Astrocyte (in vitro differentiated cells and primary cell): ENCODE measurements around the gene ALX4. TPM values are rescaled to one million over a fixed set of nuclear protein-coding genes. Genes with fewer than 3 reads are reported as not detected.

Experiments
- DNase-seq: peaks from one replicate; pipeline ENCODE4 v3.0.0-alpha.2; 2010; ENCODE audit warnings: low read depth
- FAIRE-seq: peaks from 2 replicates; lab custom pipeline; 2011; peaks lifted over from hg19 to GRCh38; lab: Jason Lieb, UNC
- H2AFZ ChIP-seq: 2 replicates; pipeline ENCODE4 v1.6.0; 2012; ENCODE audit warnings: low read depth, low read length, inconsistent platforms
- H3K27ac ChIP-seq: 2 replicates; pipeline ENCODE4 v1.5.1; 2011; ENCODE audit warnings: low read depth, low read length, inconsistent platforms
- H3K27me3 ChIP-seq: 2 replicates; pipeline ENCODE4 v1.6.0; 2011; ENCODE audit warnings: low read length, inconsistent platforms; ENCODE audit not compliant: insufficient read depth
- H3K36me3 ChIP-seq: 2 replicates; pipeline ENCODE4 v1.5.1; 2011; ENCODE audit warnings: low read length, inconsistent platforms; ENCODE audit not compliant: insufficient read depth
- H3K4me1 ChIP-seq: 2 replicates; pipeline ENCODE4 v1.5.1; 2011; ENCODE audit warnings: low read length, inconsistent platforms; ENCODE audit not compliant: insufficient read depth
- H3K4me2 ChIP-seq: 2 replicates; pipeline ENCODE4 v1.6.0; 2012; ENCODE audit warnings: low read length, inconsistent platforms
- H3K4me3 ChIP-seq: 2 replicates; pipeline ENCODE4 v1.5.1; 2011; ENCODE audit warnings: low read depth, mild to moderate bottlenecking, low read length, inconsistent platforms; ENCODE audit not compliant: insufficient read depth
- H3K79me2 ChIP-seq: 2 replicates; pipeline ENCODE4 v1.6.0; 2012; ENCODE audit warnings: mild to moderate bottlenecking, low read length, inconsistent platforms; ENCODE audit not compliant: insufficient read depth
- H3K9ac ChIP-seq: 2 replicates; pipeline ENCODE4 v1.6.0; 2012; ENCODE audit warnings: mild to moderate bottlenecking, low read length, inconsistent platforms
- H3K9me3 ChIP-seq: 2 replicates; pipeline ENCODE4 v1.5.1; 2012; ENCODE audit warnings: low read depth, mild to moderate bottlenecking, low read length, inconsistent platforms; ENCODE audit not compliant: insufficient read depth
- H4K20me1 ChIP-seq: 2 replicates; pipeline ENCODE4 v1.6.0; 2012; ENCODE audit warnings: low read length, inconsistent platforms; ENCODE audit not compliant: insufficient read depth
- H3K27ac Mint-ChIP-seq: one replicate; pipeline ENCODE4 v1.8.0; 2021; ENCODE audit warnings: mild to moderate bottlenecking, mixed read lengths; ENCODE audit not compliant: unreplicated experiment
- H3K27me3 Mint-ChIP-seq: one replicate; pipeline ENCODE4 v1.8.0; 2021; ENCODE audit warnings: low read depth, mixed read lengths; ENCODE audit not compliant: unreplicated experiment
- H3K36me3 Mint-ChIP-seq: one replicate; pipeline ENCODE4 v1.8.0; 2021; ENCODE audit warnings: low read depth, mixed read lengths; ENCODE audit not compliant: unreplicated experiment
- H3K4me1 Mint-ChIP-seq: one replicate; pipeline ENCODE4 v1.8.0; 2021; ENCODE audit warnings: low read depth, mixed read lengths; ENCODE audit not compliant: unreplicated experiment
- H3K4me3 Mint-ChIP-seq: one replicate; pipeline ENCODE4 v1.8.0; 2021; ENCODE audit warnings: mild to moderate bottlenecking, moderate library complexity, mixed read lengths; ENCODE audit not compliant: unreplicated experiment
- H3K9me3 Mint-ChIP-seq: one replicate; pipeline ENCODE4 v1.8.0; 2021; ENCODE audit warnings: mild to moderate bottlenecking, mixed read lengths; ENCODE audit not compliant: unreplicated experiment
- EZH2 ChIP-seq: IDR thresholded peaks from 2 replicates; pipeline ENCODE4 v1.6.1; 2012; ENCODE audit warnings: mild to moderate bottlenecking, low read length, inconsistent platforms; ENCODE audit not compliant: insufficient read depth
- total RNA-seq: library from RNA; stranded (reverse); gene quantifications from 2 replicates; pipeline ENCODE4 v1.2.1, GENCODE V29; 2021
- TF ChIP-seq, protein P1 (sequence below): IDR thresholded peaks from 2 replicates; pipeline ENCODE4 v1.5.1; 2011; ENCODE audit warnings: low read depth, mild to moderate bottlenecking, inconsistent platforms, low read length, moderate library complexity; ENCODE audit not compliant: insufficient read depth

The ALX4 gene
- total RNA-seq, 1 donor from 2014 or later: not detected

DNA sequence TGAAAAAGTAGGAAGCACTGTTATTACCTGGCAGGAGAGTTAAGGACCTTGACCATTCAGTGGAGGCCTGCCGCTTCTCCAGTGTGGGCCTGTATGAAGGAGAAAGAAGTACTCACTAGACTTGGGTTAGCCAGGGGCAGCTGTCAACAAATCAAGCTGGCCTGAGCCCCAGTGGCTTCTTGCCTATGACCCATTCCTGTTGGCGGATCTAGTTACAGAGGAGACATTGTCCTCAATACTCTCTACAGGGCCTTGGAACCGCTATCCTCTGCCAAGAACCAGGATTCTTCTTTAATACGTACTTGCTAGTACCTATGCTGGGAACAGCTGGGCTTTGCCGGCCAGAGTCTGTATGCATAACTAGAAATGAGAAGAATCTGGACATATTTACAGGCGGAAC is 68.1 kb downstream of the ALX4 start:
- H2AFZ ChIP-seq: no peak overlapping the region
- H3K4me3 ChIP-seq: no peak overlapping the region
- Mint-ChIP-seq H3K27ac (peak overlapping the region; percentile 29), H3K4me1 (peaks cover 40% of the 10 kb centered on the region), H3K36me3 (peaks cover 4% of the 10 kb centered on the region), H3K9me3 (no peaks in the 10 kb centered on the region), H3K4me3 (peak overlapping the region; percentile 24), H3K27me3 (no peaks in the 10 kb centered on the region)
- H3K79me2 ChIP-seq: no peaks in the 10 kb centered on the region
- no peak overlapping the region for H3K27ac ChIP-seq
- DNase-seq: no peak
- H3K27me3 ChIP-seq: no peaks in the 10 kb centered on the region
- H3K9ac ChIP-seq: no peak overlapping the region
- H3K9me3 ChIP-seq: no peaks in the 10 kb centered on the region
- H3K36me3 ChIP-seq: no peaks in the 10 kb centered on the region
- FAIRE-seq: no peak
- H3K4me2 ChIP-seq: no peak overlapping the region
- no peak for TF ChIP-seq EZH2
- TF ChIP-seq, protein P1, sequence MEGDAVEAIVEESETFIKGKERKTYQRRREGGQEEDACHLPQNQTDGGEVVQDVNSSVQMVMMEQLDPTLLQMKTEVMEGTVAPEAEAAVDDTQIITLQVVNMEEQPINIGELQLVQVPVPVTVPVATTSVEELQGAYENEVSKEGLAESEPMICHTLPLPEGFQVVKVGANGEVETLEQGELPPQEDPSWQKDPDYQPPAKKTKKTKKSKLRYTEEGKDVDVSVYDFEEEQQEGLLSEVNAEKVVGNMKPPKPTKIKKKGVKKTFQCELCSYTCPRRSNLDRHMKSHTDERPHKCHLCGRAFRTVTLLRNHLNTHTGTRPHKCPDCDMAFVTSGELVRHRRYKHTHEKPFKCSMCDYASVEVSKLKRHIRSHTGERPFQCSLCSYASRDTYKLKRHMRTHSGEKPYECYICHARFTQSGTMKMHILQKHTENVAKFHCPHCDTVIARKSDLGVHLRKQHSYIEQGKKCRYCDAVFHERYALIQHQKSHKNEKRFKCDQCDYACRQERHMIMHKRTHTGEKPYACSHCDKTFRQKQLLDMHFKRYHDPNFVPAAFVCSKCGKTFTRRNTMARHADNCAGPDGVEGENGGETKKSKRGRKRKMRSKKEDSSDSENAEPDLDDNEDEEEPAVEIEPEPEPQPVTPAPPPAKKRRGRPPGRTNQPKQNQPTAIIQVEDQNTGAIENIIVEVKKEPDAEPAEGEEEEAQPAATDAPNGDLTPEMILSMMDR: no peak
- peaks cover 28% of the 10 kb centered on the region for H3K4me1 ChIP-seq
- H4K20me1 ChIP-seq: no peaks in the 10 kb centered on the region

GRCh38 chr11:44237156-44237555 is 72.8 kb downstream of the ALX4 start:
- H3K4me2 ChIP-seq: no peak overlapping the region
- H3K9me3 Mint-ChIP-seq: no peaks in the 10 kb centered on the region
- no peaks in the 10 kb centered on the region for H3K27me3 Mint-ChIP-seq
- no peak overlapping the region for H3K4me3 ChIP-seq
- H3K27ac Mint-ChIP-seq: no peak overlapping the region
- H3K27me3 ChIP-seq: no peaks in the 10 kb centered on the region
- no peaks in the 10 kb centered on the region for H3K4me1 ChIP-seq
- H2AFZ ChIP-seq: no peak overlapping the region
- H3K9ac ChIP-seq: no peak overlapping the region
- DNase-seq (no peak), FAIRE-seq (no peak)
- H3K79me2 ChIP-seq: no peaks in the 10 kb centered on the region
- H3K9me3 ChIP-seq: no peaks in the 10 kb centered on the region
- no peaks in the 10 kb centered on the region for H4K20me1 ChIP-seq
- TF ChIP-seq EZH2: no peak
- TF ChIP-seq, protein P1: no peak
- peaks cover 4% of the 10 kb centered on the region for H3K36me3 Mint-ChIP-seq
- peaks cover 7% of the 10 kb centered on the region for H3K4me1 Mint-ChIP-seq
- no peaks in the 10 kb centered on the region for H3K36me3 ChIP-seq
- H3K4me3 Mint-ChIP-seq: no peak overlapping the region
- no peak overlapping the region for H3K27ac ChIP-seq

- no peak for FAIRE-seq
- Histone ChIP-seq H2AFZ (no peak overlapping the region), H3K4me3 (no peak overlapping the region), H3K79me2 (no peaks in the 10 kb centered on the region), H3K27me3 (no peaks in the 10 kb centered on the region), H4K20me1 (no peaks in the 10 kb centered on the region), H3K9me3 (no peaks in the 10 kb centered on the region), H3K4me1 (no peaks in the 10 kb centered on the region), H3K27ac (no peak overlapping the region), H3K4me2 (no peak overlapping the region), H3K9ac (no peak overlapping the region), H3K36me3 (no peaks in the 10 kb centered on the region)
- H3K27ac Mint-ChIP-seq: no peak overlapping the region
- peaks cover 4% of the 10 kb centered on the region for H3K36me3 Mint-ChIP-seq
- DNase-seq: no peak
- TF ChIP-seq, protein P1: no peak
- no peak for TF ChIP-seq EZH2
- no peaks in the 10 kb centered on the region for H3K9me3 Mint-ChIP-seq
- no peak overlapping the region for H3K4me3 Mint-ChIP-seq
- H3K27me3 Mint-ChIP-seq: no peaks in the 10 kb centered on the region
- peaks cover 1% of the 10 kb centered on the region for H3K4me1 Mint-ChIP-seq
Observed at GRCh38 chr11:44236296-44236695, 73.6 kb downstream of the ALX4 start.
